Kidney glomerular epithelial cell (primary cell): ENCODE results near the gene BTN1A1.
"Not testable (repeated sequence)": the region's sequence is repeated elsewhere in the genome, so short reads cannot be mapped to it uniquely, and the experiment has no call there.

Experiments used
- DNase-seq: peaks from one replicate; lab custom pipeline; 2025; lab: John Stamatoyannopoulos, UW

The BTN1A1 gene

GRCh38 chr6:26516481-26517427 is 16.7 kb downstream of the BTN1A1 start:
- no peak for DNase-seq

GRCh38 chr6:26519359-26519758 is 19.3 kb downstream of the BTN1A1 start:
- DNase-seq, result no peak

DNA sequence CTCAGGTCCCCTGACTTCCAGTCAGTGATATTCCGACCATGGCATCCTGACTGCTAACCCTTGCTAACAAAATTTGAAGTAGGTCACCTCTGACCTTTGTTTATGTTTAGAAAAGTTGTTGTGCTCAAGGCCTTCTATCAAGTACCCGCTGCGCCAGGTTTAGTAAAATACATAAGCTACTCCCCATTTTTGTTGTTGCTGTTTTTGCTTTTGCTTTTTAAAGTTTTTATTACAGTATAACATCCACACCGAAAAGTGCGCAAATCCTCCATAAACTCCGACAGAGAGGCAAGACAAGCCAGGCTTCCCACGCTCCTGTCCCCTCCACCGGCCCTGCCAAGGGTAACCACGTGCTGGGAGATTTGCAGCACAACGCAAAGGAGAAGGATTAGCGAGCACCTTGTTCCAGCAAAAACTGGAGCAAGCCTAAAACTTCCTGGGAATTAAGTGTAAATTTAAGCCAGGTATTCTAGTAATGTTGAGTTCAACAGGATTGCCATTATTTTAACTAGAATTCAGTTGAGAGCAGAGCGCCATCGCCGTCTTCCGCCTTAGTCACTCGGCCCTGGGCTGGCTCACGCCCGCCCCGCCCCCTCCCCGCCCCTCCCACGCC is 20.2 kb downstream of the BTN1A1 start:
- peak; percentile 68 for DNase-seq

DNA sequence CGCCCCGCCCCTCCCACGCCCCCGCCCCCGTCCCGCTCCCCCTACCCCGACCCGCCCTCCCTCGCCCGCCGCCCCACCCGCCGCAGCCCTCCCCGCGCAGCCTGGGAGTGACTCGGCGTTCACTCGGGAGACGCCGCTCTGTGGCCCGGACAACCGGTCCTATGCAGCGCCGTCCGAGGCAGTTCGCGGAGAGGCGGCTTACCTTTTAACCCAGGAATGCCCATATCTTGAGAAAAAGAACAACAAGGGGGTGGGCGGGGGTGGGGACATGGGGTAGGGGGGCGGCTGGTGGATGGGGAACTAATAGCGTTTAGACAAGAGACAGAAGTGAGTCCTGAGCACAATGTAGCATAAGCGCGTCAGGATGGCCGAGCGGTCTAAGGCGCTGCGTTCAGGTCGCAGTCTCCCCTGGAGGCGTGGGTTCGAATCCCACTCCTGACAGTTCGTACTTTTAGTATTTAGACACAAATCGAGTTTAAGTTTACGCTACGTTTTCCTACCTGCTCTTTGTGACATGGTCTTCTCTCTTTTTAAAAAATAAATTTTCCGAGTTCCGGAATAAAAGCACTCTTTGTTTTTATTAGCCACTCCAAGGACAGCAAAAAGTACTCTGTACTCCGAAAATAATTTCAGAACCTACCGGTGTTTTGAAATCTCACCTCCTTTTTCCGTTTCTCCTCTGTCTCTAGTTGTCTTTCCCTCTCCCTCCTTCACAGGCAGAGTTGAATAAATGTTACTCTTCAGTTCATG is 20.9 kb downstream of the BTN1A1 start:
- DNase-seq, result peak; percentile 79

DNA sequence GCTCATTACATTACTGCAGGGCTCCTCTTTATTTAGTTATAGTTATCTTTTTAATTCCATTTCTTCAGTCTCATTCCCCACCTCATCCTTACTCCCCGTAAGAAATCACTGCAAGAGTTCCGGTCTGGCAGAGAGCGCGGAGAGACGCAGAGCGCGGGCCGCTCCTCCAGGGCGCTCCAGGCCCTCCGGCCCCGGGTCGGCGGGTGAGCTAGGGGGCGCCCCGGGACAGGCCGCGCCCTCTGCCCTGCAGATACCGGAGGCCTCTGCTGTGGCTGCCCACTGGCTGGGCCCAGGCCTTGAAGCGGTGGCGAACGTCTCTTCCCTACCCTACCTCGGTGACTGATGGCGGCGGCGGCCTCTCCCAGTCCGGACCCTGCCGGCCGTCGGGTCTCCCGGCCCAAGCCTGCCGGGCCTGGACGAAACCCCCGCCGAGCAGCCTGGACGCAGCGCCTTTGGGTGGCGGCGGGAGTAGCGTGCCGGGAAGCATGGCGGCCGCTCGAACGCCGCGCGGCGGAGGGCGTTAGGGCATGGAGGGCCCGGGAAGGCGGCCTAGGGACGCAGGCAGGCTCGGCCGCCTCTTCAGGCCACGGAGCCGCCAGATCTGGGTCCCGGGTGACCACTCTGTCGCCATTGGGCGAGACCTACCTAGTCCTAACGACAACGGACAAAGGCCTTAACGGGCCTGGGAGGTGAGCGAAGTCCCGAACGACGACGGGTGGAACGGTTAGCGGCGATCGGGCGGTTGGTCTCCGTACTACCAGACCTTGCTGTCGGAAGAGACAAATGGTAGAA is 21.7 kb downstream of the BTN1A1 start:
- DNase-seq, result peak; percentile 79

DNA sequence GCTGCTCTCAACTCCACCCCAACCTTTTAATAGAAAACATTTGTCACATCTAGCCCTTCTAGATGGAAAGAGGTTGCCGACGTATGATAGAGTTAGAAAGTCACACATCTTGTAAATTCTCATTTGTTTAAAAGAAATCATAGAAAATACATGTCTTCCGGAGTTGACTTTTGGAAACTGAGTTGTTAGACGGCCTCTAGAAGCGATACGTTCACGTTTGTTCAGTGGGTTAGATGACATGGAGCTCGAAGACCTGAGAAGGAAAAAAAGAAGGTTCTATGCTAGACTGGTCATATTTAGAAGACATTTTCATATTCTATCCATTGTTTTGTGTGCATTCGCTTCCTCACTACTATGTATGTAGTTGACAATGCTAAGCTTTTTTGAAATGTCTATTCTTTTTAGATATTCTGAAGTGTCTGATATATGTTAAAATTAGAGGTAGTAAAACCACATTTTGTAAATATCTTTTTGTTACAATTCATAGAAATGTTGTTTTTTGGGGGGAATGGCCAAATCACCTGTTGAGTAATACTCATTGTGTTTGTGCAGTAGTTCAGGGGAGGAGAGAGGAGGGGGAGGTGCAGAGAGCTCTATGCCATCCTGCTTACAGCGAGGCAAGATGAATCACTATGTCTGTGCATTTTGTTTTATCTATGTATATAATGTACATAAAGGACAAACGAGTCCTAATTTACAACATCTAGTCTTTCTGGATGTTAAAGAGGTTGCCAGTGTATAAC is 22.6 kb downstream of the BTN1A1 start:
- not testable (repeated sequence) for DNase-seq

DNA sequence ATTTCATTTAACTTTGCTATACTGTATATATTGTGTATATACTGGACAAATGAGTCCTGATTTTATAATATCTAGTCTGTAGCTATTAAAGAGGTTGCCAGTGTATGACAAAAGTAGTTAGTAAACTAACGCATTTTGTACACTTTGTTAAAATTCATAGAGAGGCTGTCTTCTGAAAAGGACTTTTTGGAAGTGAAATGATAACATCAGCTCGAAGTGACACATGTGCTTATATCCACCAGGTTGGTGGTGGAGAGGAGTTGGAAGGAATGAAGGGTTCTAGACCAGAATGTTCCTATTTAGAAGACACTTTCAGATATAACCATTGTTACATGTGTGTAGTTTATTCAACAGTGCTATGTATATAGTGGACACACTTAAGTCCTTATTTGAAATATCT is 24.2 kb downstream of the BTN1A1 start:
- not testable (repeated sequence) for DNase-seq

- no peak for DNase-seq
These were observed 24.7 kb downstream of the BTN1A1 start for GRCh38 chr6:26524722-26525370.

- no peak for DNase-seq
These were observed 25.7 kb downstream of the BTN1A1 start for GRCh38 chr6:26525838-26526237.

GRCh38 chr6:26526928-26527327 is 26.8 kb downstream of the BTN1A1 start:
- DNase-seq, result no peak

DNA sequence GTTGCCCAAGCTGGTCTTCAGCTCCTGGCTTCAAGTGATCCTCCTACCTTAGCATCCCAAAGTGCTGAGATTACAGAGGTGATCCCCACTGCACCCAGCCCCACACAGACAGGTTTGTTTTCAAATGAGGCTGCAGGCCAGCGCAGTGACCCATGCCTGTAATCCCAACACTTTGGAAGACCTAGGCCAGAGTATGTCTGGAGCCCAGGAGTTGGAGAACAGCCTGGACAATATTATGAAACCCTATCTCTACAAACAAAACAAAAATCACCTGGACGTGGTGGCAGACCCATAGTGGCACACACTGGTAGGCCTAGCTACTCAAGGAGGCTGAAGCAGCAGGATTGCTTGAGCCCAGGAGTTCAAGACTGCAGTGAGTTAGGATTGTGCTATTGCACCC is 30.1 kb downstream of the BTN1A1 start:
- no peak for DNase-seq

- DNase-seq, result no peak
These were observed 31.8 kb downstream of the BTN1A1 start for GRCh38 chr6:26531897-26532296.

DNA sequence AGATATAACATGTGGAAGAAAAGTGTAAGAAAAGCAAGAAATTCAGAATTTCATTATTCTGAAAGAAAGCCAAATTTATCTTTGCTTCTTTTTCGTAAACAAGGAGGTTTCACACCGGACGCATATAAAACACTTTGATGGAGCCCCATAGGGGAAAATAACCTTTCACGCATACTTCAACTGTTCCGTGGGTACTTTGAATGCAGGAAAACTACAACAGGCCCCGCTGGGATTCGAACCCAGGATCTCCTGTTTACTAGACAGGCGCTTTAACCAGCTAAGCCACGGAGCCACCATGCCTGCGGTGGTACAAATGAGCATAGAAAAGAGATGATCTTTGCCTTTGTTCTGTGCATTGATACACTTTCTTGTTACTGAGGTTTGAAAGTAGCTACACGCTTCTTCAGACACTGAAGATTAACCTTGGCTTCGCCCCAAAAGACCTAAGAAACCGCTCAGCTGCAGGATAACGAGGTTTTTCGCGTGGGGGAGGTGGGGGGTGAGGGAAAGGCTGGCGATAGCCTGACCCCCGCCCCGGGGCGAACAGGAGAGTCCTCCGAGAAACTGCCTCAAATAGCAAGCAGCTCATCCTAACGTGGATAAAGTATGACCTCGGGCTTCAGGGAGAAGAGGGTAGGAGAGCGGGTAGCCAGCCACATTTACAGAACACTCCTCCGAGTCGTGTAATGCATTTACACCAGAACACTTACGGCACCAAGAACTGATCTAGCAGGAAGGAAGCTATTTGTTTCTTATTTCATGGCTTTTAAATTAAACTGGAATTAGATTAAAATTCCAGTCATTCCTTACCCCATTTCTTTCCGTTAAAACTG is 32.8 kb downstream of the BTN1A1 start:
- peak; percentile 97 for DNase-seq

GRCh38 chr6:26533532-26533931 is 33.4 kb downstream of the BTN1A1 start:
- peak; percentile 56 for DNase-seq

GRCh38 chr6:26534681-26535465 is 34.8 kb downstream of the BTN1A1 start:
- peak; percentile 95 for DNase-seq

DNA sequence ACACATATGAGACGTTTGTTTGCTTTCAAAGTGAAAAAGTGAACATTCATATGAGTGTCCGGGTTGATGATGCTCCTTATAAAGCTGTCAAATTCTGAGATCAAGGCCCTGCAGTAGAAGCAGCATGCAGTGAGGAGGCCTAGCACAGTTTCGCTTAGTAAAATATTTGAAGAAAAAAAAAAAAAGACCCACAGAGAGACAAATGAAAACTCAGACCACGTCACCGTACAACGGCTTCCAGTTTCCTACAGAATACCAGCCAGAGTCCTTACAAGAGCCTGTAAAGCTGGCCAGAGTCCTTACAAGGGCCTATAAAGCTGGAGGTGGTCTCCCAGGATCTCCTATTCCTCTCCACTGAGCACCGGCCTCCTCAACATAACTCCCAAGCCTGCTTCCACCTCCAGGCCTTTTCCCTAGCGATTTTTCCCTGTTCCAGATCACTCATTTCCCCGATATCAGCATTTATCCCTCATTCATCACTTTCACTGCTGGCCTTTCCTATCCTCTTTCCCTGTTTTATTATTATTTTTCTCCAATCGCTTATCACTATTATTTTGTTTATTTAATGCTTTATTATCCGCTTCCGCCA is 36.6 kb downstream of the BTN1A1 start:
- peak; percentile 42 for DNase-seq

- DNase-seq, result peak; percentile 95
These were observed 37.2 kb downstream of the BTN1A1 start for GRCh38 chr6:26537160-26537845.
